PC-9 (cell line): ENCODE results near the gene CHD1L. TPM values are rescaled to one million over a fixed set of nuclear protein-coding genes. Genes with fewer than 3 reads are reported as not detected.

Experiments used
- BruUV-seq: library from RNA; stranded (reverse); fragments of 400-500 nt; replicated peaks from 2 replicates; lab custom pipeline; 2021; lab: Mats Ljungman, UMichigan
- CTCF ChIA-PET: fragments of 300-600 bp; sonication (Branson Sonifier 250); formaldehyde crosslinking; loops from one replicate; lab custom pipeline; 2022; ENCODE audit warnings: antibody characterized with exemption; lab: Charles Lee
- POLR2A ChIA-PET: fragments of 300-600 bp; sonication (Branson Sonifier 250); formaldehyde crosslinking; loops from one replicate; lab custom pipeline; 2022; ENCODE audit warnings: antibody characterized with exemption; ENCODE audit not compliant: unreplicated experiment; lab: Charles Lee
- DNase-seq, 2 experiments: peaks; one replicate each; pipeline versions ENCODE4 v3.0.0 to v3.0.0-alpha.2; 2015 to 2022; ENCODE audit warnings: mixed read lengths in 1 of 2
- H2AFZ ChIP-seq: fragments of 200-600 bp; sonication (generic); 2 replicates; pipeline ENCODE4 v1.8.1; 2017; ENCODE audit warnings: antibody characterized with exemption
- H3F3A ChIP-seq: fragments of 200-600 bp; sonication (generic); 2 replicates; pipeline ENCODE4 v1.8.1; 2017; ENCODE audit warnings: antibody characterized with exemption, mild to moderate bottlenecking, low read depth; ENCODE audit not compliant: insufficient read depth
- H3K27ac ChIP-seq: fragments of 200-600 bp; sonication (generic); 2 replicates; pipeline ENCODE4 v1.6.1; 2016; ENCODE audit warnings: mixed run types
- H3K27me3 ChIP-seq: fragments of 200-600 bp; sonication (generic); 2 replicates; pipeline ENCODE4 v1.6.1; 2016; ENCODE audit warnings: low read depth, mixed run types; ENCODE audit not compliant: insufficient read depth
- H3K36me3 ChIP-seq: fragments of 200-600 bp; sonication (generic); 2 replicates; pipeline ENCODE4 v1.6.1; 2016; ENCODE audit warnings: low read depth, mixed run types
- H3K4me1 ChIP-seq: fragments of 200-600 bp; sonication (generic); replicated peaks from 2 replicates; pipeline ENCODE4 v1.6.1; 2016; ENCODE audit warnings: mixed run types; ENCODE audit not compliant: insufficient read depth
- H3K4me2 ChIP-seq: fragments of 200-600 bp; sonication (generic); 2 replicates; pipeline ENCODE4 v1.6.1; 2017; ENCODE audit warnings: mixed run types
- H3K4me3 ChIP-seq: fragments of 200-600 bp; sonication (generic); 2 replicates; pipeline ENCODE4 v1.6.1; 2016; ENCODE audit warnings: mixed run types
- H3K79me2 ChIP-seq: fragments of 200-600 bp; sonication (generic); 2 replicates; pipeline ENCODE4 v1.6.1; 2017; ENCODE audit warnings: low read depth, mixed run types
- H3K9me2 ChIP-seq: fragments of 200-600 bp; sonication (generic); 2 replicates; pipeline ENCODE4 v1.8.1; 2017; ENCODE audit warnings: mild to moderate bottlenecking; ENCODE audit not compliant: insufficient read depth
- H3K9me3 ChIP-seq: fragments of 200-600 bp; sonication (generic); 2 replicates; pipeline ENCODE4 v1.8.1; 2016; ENCODE audit warnings: low read depth; ENCODE audit not compliant: insufficient read depth
- H4K20me1 ChIP-seq: fragments of 200-600 bp; sonication (generic); 2 replicates; pipeline ENCODE4 v1.8.1; 2017; ENCODE audit not compliant: insufficient read depth
- EZH2 ChIP-seq: fragments of 200-600 bp; sonication (generic); IDR thresholded peaks from 2 replicates; pipeline ENCODE4 v1.8.0; 2017; ENCODE audit warnings: antibody characterized with exemption, low read depth
- intact Hi-C: fragments of 100-400 bp; cut with micrococcal nuclease; formaldehyde crosslinking; loops from one replicate; pipeline ENCODE4 v1.10.0; 2022; ENCODE audit not compliant: unreplicated experiment
- total RNA-seq: library from RNA; stranded (reverse); gene quantifications from 2 replicates; pipeline ENCODE4 v1.2.3, GENCODE V29; 2021
- TF ChIP-seq, protein P1 (sequence below): fragments of 200-600 bp; sonication (generic); conservative IDR thresholded peaks from 2 replicates; pipeline ENCODE4 v1.6.1; 2017; ENCODE audit warnings: mixed run types, antibody characterized with exemption, mild to moderate bottlenecking, moderate library complexity

Gene CHD1L
- total RNA-seq, 1 experiment from 2014 or later, result 31.8 TPM

DNA sequence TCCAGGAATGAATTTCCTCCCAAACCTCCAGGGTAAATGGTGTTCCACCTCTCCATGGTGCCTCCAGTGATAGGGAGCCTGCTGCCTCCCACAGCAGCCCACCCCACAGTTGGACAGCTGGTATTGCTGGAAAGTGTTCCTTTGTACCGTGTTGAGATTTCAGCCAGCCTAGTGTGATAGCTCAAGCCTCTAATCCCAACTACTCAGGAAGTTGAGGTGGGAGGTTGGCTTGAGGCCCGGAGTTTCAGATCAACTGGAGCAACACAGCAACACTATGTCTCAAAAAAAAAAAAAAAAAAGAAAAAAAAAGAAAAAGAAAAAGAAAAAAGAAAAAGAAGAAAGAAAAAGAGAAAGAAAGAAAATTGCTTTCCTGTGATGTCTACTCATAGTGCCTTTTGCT lies 96.1 kb downstream of the CHD1L start:
- no peak for DNase-seq
- Histone ChIP-seq H3K36me3 (no peaks in the 10 kb centered on the region), H2AFZ (no peak overlapping the region), H3K4me2 (no peak overlapping the region), H4K20me1 (no peaks in the 10 kb centered on the region), H3K9me3 (no peaks in the 10 kb centered on the region), H3K27ac (no peak overlapping the region), H3F3A (no peaks in the 10 kb centered on the region), H3K4me3 (no peak overlapping the region), H3K4me1 (no peaks in the 10 kb centered on the region), H3K27me3 (peaks cover 64% of the 10 kb centered on the region), H3K79me2 (no peaks in the 10 kb centered on the region), H3K9me2 (no peaks in the 10 kb centered on the region)
- intact Hi-C loops, result no loop called here
- no TSS peak for BruUV-seq
- ChIA-PET CTCF (no interaction called here), POLR2A (no interaction called here)
- TF ChIP-seq EZH2, result no peak
- TF ChIP-seq, protein P1, sequence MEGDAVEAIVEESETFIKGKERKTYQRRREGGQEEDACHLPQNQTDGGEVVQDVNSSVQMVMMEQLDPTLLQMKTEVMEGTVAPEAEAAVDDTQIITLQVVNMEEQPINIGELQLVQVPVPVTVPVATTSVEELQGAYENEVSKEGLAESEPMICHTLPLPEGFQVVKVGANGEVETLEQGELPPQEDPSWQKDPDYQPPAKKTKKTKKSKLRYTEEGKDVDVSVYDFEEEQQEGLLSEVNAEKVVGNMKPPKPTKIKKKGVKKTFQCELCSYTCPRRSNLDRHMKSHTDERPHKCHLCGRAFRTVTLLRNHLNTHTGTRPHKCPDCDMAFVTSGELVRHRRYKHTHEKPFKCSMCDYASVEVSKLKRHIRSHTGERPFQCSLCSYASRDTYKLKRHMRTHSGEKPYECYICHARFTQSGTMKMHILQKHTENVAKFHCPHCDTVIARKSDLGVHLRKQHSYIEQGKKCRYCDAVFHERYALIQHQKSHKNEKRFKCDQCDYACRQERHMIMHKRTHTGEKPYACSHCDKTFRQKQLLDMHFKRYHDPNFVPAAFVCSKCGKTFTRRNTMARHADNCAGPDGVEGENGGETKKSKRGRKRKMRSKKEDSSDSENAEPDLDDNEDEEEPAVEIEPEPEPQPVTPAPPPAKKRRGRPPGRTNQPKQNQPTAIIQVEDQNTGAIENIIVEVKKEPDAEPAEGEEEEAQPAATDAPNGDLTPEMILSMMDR, result no peak

DNA sequence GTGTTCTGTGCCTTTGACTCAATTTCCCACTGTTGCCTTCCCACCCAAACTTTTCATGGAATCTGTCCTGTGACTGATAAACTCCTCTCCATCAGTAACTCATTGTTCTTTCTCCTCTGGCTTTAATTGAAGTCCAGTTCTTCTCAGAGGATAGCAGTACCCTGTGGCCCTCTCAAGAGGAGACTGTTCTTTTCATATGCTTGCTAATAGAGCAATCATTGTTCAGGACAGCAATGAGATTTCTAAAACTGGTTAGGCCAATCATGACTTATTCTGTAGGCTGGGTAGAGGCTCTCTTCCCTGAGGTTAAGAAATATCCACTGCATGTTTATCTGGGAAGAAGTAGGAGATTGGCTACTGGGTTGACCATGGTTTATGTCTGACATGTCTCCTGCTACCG lies 98.8 kb downstream of the CHD1L start:
- H3F3A ChIP-seq, result no peaks in the 10 kb centered on the region
- no TSS peak for BruUV-seq
- H3K27me3 ChIP-seq, result peaks cover 47% of the 10 kb centered on the region
- ChIA-PET CTCF (no interaction called here), POLR2A (no interaction called here)
- intact Hi-C loops, result no loop called here
- H3K27ac ChIP-seq, result no peak overlapping the region
- no peaks in the 10 kb centered on the region for H4K20me1 ChIP-seq
- H3K9me3 ChIP-seq, result no peaks in the 10 kb centered on the region
- no peak overlapping the region for H2AFZ ChIP-seq
- TF ChIP-seq, protein P1, result no peak
- TF ChIP-seq EZH2, result no peak
- DNase-seq, result no peak
- no peaks in the 10 kb centered on the region for H3K79me2 ChIP-seq
- no peaks in the 10 kb centered on the region for H3K4me1 ChIP-seq
- no peaks in the 10 kb centered on the region for H3K36me3 ChIP-seq
- H3K4me3 ChIP-seq, result no peak overlapping the region
- H3K4me2 ChIP-seq, result no peak overlapping the region
- H3K9me2 ChIP-seq, result no peaks in the 10 kb centered on the region

Other genes with a start within 250 kb of the CHD1L start
- gene PRKAB2, start 70.2 kb upstream of the CHD1L start, total RNA-seq, result 5.8 and 8.1 TPM in 2 replicates
- gene FMO5, start 17.3 kb upstream of the CHD1L start, total RNA-seq, result 1.1 and 1.3 TPM in 2 replicates